MM.1S (cell line): Measurements from ENCODE around the gene SLC24A3.

Experiments
- DNase-seq: peaks from one replicate; pipeline ENCODE4 v3.0.0-alpha.2; 2015
- H2AFZ ChIP-seq: fragments of 300-600 bp; sonication (generic); 2 replicates; pipeline ENCODE4 v1.6.0; 2016; ENCODE audit warnings: antibody characterized with exemption, low read length
- H3F3A ChIP-seq: fragments of 300-600 bp; sonication (generic); 2 replicates; pipeline ENCODE4 v1.6.1; 2016; ENCODE audit warnings: mild to moderate bottlenecking, antibody characterized with exemption, low read length, moderate library complexity, mixed read lengths; ENCODE audit not compliant: insufficient read depth
- H3K27ac ChIP-seq: fragments of 300-600 bp; sonication (generic); 2 replicates; pipeline ENCODE4 v1.5.1; 2016; ENCODE audit warnings: mild to moderate bottlenecking, low read length
- H3K27me3 ChIP-seq: fragments of 300-600 bp; sonication (generic); replicated peaks from 2 replicates; pipeline ENCODE4 v1.6.0; 2016; ENCODE audit warnings: low read length; ENCODE audit not compliant: insufficient read depth
- H3K36me3 ChIP-seq: fragments of 300-600 bp; sonication (generic); replicated peaks from 2 replicates; pipeline ENCODE4 v1.6.1; 2016; ENCODE audit warnings: mild to moderate bottlenecking, low read length, mixed read lengths; ENCODE audit not compliant: insufficient read depth
- H3K4me1 ChIP-seq: fragments of 300-600 bp; sonication (generic); 2 replicates; pipeline ENCODE4 v1.6.1; 2016; ENCODE audit warnings: low read length, mixed read lengths
- H3K4me2 ChIP-seq: fragments of 300-600 bp; sonication (generic); 2 replicates; pipeline ENCODE4 v1.6.0; 2016; ENCODE audit warnings: low read depth, low read length
- H3K4me3 ChIP-seq: fragments of 300-600 bp; sonication (generic); 2 replicates; pipeline ENCODE4 v1.5.1; 2016; ENCODE audit warnings: low read length, mixed read lengths
- H3K79me2 ChIP-seq: fragments of 300-600 bp; sonication (generic); 2 replicates; pipeline ENCODE4 v1.6.1; 2016; ENCODE audit warnings: mixed run types, low read length, mixed read lengths
- H3K9ac ChIP-seq: fragments of 300-600 bp; sonication (generic); 2 replicates; pipeline ENCODE4 v1.6.1; 2016; ENCODE audit warnings: low read length, mixed read lengths
- H3K9me2 ChIP-seq: fragments of 300-600 bp; sonication (generic); replicated peaks from 2 replicates; pipeline ENCODE4 v1.6.1; 2016; ENCODE audit warnings: mild to moderate bottlenecking, low read length, mixed read lengths; ENCODE audit not compliant: insufficient read depth
- H3K9me3 ChIP-seq: fragments of 300-600 bp; sonication (generic); replicated peaks from 2 replicates; pipeline ENCODE4 v1.6.1; 2016; ENCODE audit warnings: mild to moderate bottlenecking, low read length, mixed read lengths; ENCODE audit not compliant: insufficient read depth
- H4K20me1 ChIP-seq: fragments of 300-600 bp; sonication (generic); 2 replicates; pipeline ENCODE4 v1.6.1; 2016; ENCODE audit warnings: mild to moderate bottlenecking, low read length, moderate library complexity, mixed read lengths; ENCODE audit not compliant: insufficient read depth
- CTCF ChIP-seq: fragments of 300-600 bp; sonication (generic); IDR thresholded peaks from 2 replicates; pipeline ENCODE4 v1.5.1; 2016; ENCODE audit warnings: antibody characterized with exemption, low read length, mixed read lengths
- EZH2 ChIP-seq: fragments of 300-600 bp; sonication (generic); optimal IDR thresholded peaks from 2 replicates; pipeline ENCODE3; 2017; ENCODE audit warnings: low read depth, mild to moderate bottlenecking, antibody characterized with exemption, low read length, mixed read lengths
- EZH2phosphoT487 ChIP-seq: fragments of 300-600 bp; sonication (generic); IDR thresholded peaks from 2 replicates; pipeline ENCODE4 v1.6.1; 2018; ENCODE audit warnings: antibody characterized with exemption, low read length

Gene SLC24A3

GRCh38 chr20:19692100-19692499 lies 479.7 kb downstream of the SLC24A3 start:
- Histone ChIP-seq H4K20me1 (no peaks in the 10 kb centered on the region), H3K4me2 (no peak overlapping the region; the same call in 1 of the 2 replicates), H3K27me3 (no peaks in the 10 kb centered on the region), H3K4me3 (no peak overlapping the region), H2AFZ (peak overlapping the region; percentile 56; the same call in 1 of the 2 replicates), H3F3A (no peaks in the 10 kb centered on the region), H3K79me2 (no peaks in the 10 kb centered on the region), H3K9me3 (no peaks in the 10 kb centered on the region), H3K9me2 (no peaks in the 10 kb centered on the region), H3K4me1 (peaks cover 5% of the 10 kb centered on the region; the same call in 1 of the 2 replicates), H3K27ac (no peak overlapping the region), H3K36me3 (no peaks in the 10 kb centered on the region), H3K9ac (no peak overlapping the region)
- TF ChIP-seq EZH2phosphoT487 = no peak
- DNase-seq = no peak

GRCh38 chr20:19692685-19693119 lies 480.3 kb downstream of the SLC24A3 start:
- no peak overlapping the region for H3K4me3 ChIP-seq

GRCh38 chr20:19693508-19693907 lies 481.1 kb downstream of the SLC24A3 start:
- Histone ChIP-seq H3K36me3 (no peaks in the 10 kb centered on the region), H3K9me3 (no peaks in the 10 kb centered on the region), H4K20me1 (no peaks in the 10 kb centered on the region), H3K9ac (no peak overlapping the region), H3K4me2 (no peak overlapping the region), H3K4me1 (peaks cover 5% of the 10 kb centered on the region; the same call in 1 of the 2 replicates), H3K27ac (no peak overlapping the region), H3K79me2 (no peaks in the 10 kb centered on the region), H2AFZ (no peak overlapping the region), H3K27me3 (no peaks in the 10 kb centered on the region), H3K4me3 (no peak overlapping the region), H3K9me2 (no peaks in the 10 kb centered on the region), H3F3A (no peaks in the 10 kb centered on the region)
- no peak for DNase-seq
- no peak for TF ChIP-seq EZH2
- no peak for TF ChIP-seq EZH2phosphoT487
- TF ChIP-seq CTCF = no peak

More at GRCh38 chr20:19692685-19693119, 480.3 kb downstream of the SLC24A3 start:
- Histone ChIP-seq H3K27me3 (no peaks in the 10 kb centered on the region), H3K4me2 (peak overlapping the region; percentile 37), H3K27ac (no peak overlapping the region), H4K20me1 (no peaks in the 10 kb centered on the region), H3K4me1 (peaks cover 5% of the 10 kb centered on the region; the same call in 1 of the 2 replicates), H2AFZ (peak overlapping the region; percentile 56), H3K9ac (no peak overlapping the region), H3K79me2 (no peaks in the 10 kb centered on the region), H3K36me3 (no peaks in the 10 kb centered on the region), H3K9me3 (no peaks in the 10 kb centered on the region), H3K9me2 (no peaks in the 10 kb centered on the region), H3F3A (no peaks in the 10 kb centered on the region)
- no peak for TF ChIP-seq EZH2
- TF ChIP-seq EZH2phosphoT487 = no peak
- TF ChIP-seq CTCF = peak; percentile 92
- DNase-seq = peak; percentile 58

GRCh38 chr20:19695081-19695480 lies 482.6 kb downstream of the SLC24A3 start:
- no peak overlapping the region for H3K4me2 ChIP-seq
- H3K27ac ChIP-seq = no peak overlapping the region
- peaks cover 5% of the 10 kb centered on the region; the same call in 1 of the 2 replicates for H3K4me1 ChIP-seq
- DNase-seq = no peak
- no peaks in the 10 kb centered on the region for H3K36me3 ChIP-seq
- no peaks in the 10 kb centered on the region for H3F3A ChIP-seq
- H3K9ac ChIP-seq = no peak overlapping the region
- H3K27me3 ChIP-seq = no peaks in the 10 kb centered on the region
- H3K9me2 ChIP-seq = no peaks in the 10 kb centered on the region
- TF ChIP-seq CTCF = no peak
- no peak for TF ChIP-seq EZH2
- no peak for TF ChIP-seq EZH2phosphoT487
- H3K4me3 ChIP-seq = no peak overlapping the region
- no peaks in the 10 kb centered on the region for H4K20me1 ChIP-seq
- no peaks in the 10 kb centered on the region for H3K79me2 ChIP-seq
- no peaks in the 10 kb centered on the region for H3K9me3 ChIP-seq
- H2AFZ ChIP-seq = no peak overlapping the region
